Measurements from ENCODE around the gene ASTN2.

ASTN2 gene

GRCh38 chr9:117368684-117369230, 46.1 kb downstream of the ASTN2 start:
- DNase-seq (ENCODE audit: low read depth) = no peak

GRCh38 chr9:117365438-117365837, 49.4 kb downstream of the ASTN2 start:
- DNase-seq (ENCODE audit: low read depth) = no peak

- DNase-seq (ENCODE audit: low read depth) = no peak
Observed at GRCh38 chr9:117363006-117363405, 51.9 kb downstream of the ASTN2 start.

- no peak for DNase-seq (ENCODE audit: low read depth)
Observed at GRCh38 chr9:117359910-117360309, 54.9 kb downstream of the ASTN2 start.

GRCh38 chr9:117355542-117355941, 59.3 kb downstream of the ASTN2 start:
- no peak for DNase-seq (ENCODE audit: low read depth)

GRCh38 chr9:117354997-117355396, 59.9 kb downstream of the ASTN2 start:
- no peak for DNase-seq (ENCODE audit: low read depth)

- no peak for DNase-seq (ENCODE audit: low read depth)
Observed at GRCh38 chr9:117354244-117354847, 60.5 kb downstream of the ASTN2 start.

GRCh38 chr9:117344892-117345660, 69.8 kb downstream of the ASTN2 start:
- DNase-seq (ENCODE audit: low read depth) = no peak

- no peak for DNase-seq (ENCODE audit: low read depth)
Observed at GRCh38 chr9:117343427-117343826, 71.4 kb downstream of the ASTN2 start.

- no peak for DNase-seq (ENCODE audit: low read depth)
Observed at GRCh38 chr9:117341151-117341550, 73.7 kb downstream of the ASTN2 start.

- DNase-seq (ENCODE audit: low read depth) = no peak
Observed at GRCh38 chr9:117340422-117340821, 74.4 kb downstream of the ASTN2 start.

- no peak for DNase-seq (ENCODE audit: low read depth)
Observed at GRCh38 chr9:117335837-117336433, 78.9 kb downstream of the ASTN2 start.

- no peak for DNase-seq (ENCODE audit: low read depth)
Observed at GRCh38 chr9:117334101-117334500, 80.8 kb downstream of the ASTN2 start.

- no peak for DNase-seq (ENCODE audit: low read depth)
Observed at GRCh38 chr9:117325831-117326230, 89.0 kb downstream of the ASTN2 start.

GRCh38 chr9:117325110-117325731, 89.6 kb downstream of the ASTN2 start:
- no peak for DNase-seq (ENCODE audit: low read depth)

GRCh38 chr9:117323390-117323789, 91.5 kb downstream of the ASTN2 start:
- no peak for DNase-seq (ENCODE audit: low read depth)

- no peak for DNase-seq (ENCODE audit: low read depth)
Observed at GRCh38 chr9:117317192-117317591, 97.7 kb downstream of the ASTN2 start.

GRCh38 chr9:117315236-117315635, 99.6 kb downstream of the ASTN2 start:
- DNase-seq (ENCODE audit: low read depth) = no peak

GRCh38 chr9:117313989-117314388, 100.9 kb downstream of the ASTN2 start:
- DNase-seq (ENCODE audit: low read depth) = no peak

- no peak for DNase-seq (ENCODE audit: low read depth)
Observed at GRCh38 chr9:117307701-117308100, 107.2 kb downstream of the ASTN2 start.

GRCh38 chr9:117306032-117306431, 108.8 kb downstream of the ASTN2 start:
- no peak for DNase-seq (ENCODE audit: low read depth)

GRCh38 chr9:117305454-117305853, 109.4 kb downstream of the ASTN2 start:
- no peak for DNase-seq (ENCODE audit: low read depth)

- no peak for DNase-seq (ENCODE audit: low read depth)
Observed at GRCh38 chr9:117304549-117304948, 110.3 kb downstream of the ASTN2 start.

Data from activated T-helper 1 cell treated with Interleukin-2 at 50 U/mL for 16 hours (primary cell).